Measurements from ENCODE around the gene RTN1.

Gene RTN1

DNA sequence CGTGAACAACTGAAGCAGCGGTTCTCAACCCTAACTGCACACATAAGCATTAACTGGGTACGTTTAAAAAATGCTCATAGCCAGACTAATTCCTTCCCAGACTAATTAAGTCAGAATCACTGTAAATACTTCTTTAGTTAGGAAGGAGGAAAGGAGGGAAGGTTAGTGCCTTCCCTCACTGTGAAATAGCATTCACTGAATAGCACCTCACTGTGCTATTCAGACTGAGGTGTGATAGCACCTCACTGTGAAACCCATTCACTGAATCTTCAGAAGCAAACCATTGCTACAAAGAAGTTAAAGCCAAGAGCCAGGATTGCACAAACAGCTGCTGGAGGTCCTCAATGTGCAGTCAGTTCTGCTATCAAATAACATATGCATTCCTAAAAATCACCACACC lies 58.8 kb downstream of the RTN1 start:
- Histone ChIP-seq H3K27me3 (replicated peaks; ENCODE audit: insufficient read depth, low read length) (no peaks in the 10 kb centered on the region), H2AFZ (ENCODE audit: low read length) (no peak overlapping the region), H3K4me1 (ENCODE audit: low read length) (no peaks in the 10 kb centered on the region), H3K27ac (ENCODE audit: low read length) (no peak overlapping the region), H3K9me3 (replicated peaks; ENCODE audit: insufficient read depth, low read length) (no peaks in the 10 kb centered on the region), H3K4me2 (ENCODE audit: low read depth, low read length) (no peak overlapping the region), H3K4me3 (ENCODE audit: low read length) (no peak overlapping the region), H3F3A (ENCODE audit: insufficient read depth, low read length) (no peaks in the 10 kb centered on the region), H4K20me1 (ENCODE audit: insufficient read depth, low read length) (no peaks in the 10 kb centered on the region), H3K9ac (ENCODE audit: low read length) (no peak overlapping the region), H3K36me3 (replicated peaks; ENCODE audit: insufficient read depth, low read length) (no peaks in the 10 kb centered on the region), H3K79me2 (ENCODE audit: low read length) (no peaks in the 10 kb centered on the region), H3K9me2 (replicated peaks; ENCODE audit: insufficient read depth, low read length) (no peaks in the 10 kb centered on the region)
- no peak for TF ChIP-seq EZH2 (optimal IDR thresholded peaks at IDR 0.05; ENCODE audit: low read depth, low read length)
- no peak for TF ChIP-seq EZH2phosphoT487 (IDR thresholded peaks at IDR 0.05; ENCODE audit: low read length)
- TF ChIP-seq, protein P1, sequence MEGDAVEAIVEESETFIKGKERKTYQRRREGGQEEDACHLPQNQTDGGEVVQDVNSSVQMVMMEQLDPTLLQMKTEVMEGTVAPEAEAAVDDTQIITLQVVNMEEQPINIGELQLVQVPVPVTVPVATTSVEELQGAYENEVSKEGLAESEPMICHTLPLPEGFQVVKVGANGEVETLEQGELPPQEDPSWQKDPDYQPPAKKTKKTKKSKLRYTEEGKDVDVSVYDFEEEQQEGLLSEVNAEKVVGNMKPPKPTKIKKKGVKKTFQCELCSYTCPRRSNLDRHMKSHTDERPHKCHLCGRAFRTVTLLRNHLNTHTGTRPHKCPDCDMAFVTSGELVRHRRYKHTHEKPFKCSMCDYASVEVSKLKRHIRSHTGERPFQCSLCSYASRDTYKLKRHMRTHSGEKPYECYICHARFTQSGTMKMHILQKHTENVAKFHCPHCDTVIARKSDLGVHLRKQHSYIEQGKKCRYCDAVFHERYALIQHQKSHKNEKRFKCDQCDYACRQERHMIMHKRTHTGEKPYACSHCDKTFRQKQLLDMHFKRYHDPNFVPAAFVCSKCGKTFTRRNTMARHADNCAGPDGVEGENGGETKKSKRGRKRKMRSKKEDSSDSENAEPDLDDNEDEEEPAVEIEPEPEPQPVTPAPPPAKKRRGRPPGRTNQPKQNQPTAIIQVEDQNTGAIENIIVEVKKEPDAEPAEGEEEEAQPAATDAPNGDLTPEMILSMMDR (IDR thresholded peaks at IDR 0.05; ENCODE audit: low read length) = no peak
- DNase-seq = no peak

DNA sequence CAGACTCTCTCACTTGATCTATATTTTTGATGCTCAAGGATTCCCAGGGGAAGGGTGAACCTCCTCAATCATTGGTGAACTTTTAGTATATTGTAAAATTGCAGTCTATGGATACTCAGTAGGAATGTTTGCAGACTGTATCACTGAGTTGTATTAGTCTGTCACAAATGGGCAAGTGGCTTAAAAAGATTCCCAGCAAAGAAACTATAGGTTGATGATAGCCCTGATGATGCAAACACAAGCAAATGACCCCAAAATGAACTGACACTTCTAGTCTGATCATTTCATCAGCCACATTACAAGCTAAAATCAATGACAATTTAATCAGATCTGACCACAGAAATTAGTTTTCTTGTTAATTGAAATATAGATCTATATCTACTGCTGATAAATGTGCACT lies 59.5 kb downstream of the RTN1 start:
- H2AFZ ChIP-seq (ENCODE audit: low read length) = no peak overlapping the region
- TF ChIP-seq EZH2 (optimal IDR thresholded peaks at IDR 0.05; ENCODE audit: low read depth, low read length) (no peak), EZH2phosphoT487 (IDR thresholded peaks at IDR 0.05; ENCODE audit: low read length) (no peak)
- TF ChIP-seq, protein P1 (IDR thresholded peaks at IDR 0.05; ENCODE audit: low read length) = no peak
- H3K4me2 ChIP-seq (ENCODE audit: low read depth, low read length) = no peak overlapping the region
- H3K9me2 ChIP-seq (replicated peaks; ENCODE audit: insufficient read depth, low read length) = no peaks in the 10 kb centered on the region
- H3K36me3 ChIP-seq (replicated peaks; ENCODE audit: insufficient read depth, low read length) = no peaks in the 10 kb centered on the region
- H4K20me1 ChIP-seq (ENCODE audit: insufficient read depth, low read length) = no peaks in the 10 kb centered on the region
- H3K27ac ChIP-seq (ENCODE audit: low read length) = no peak overlapping the region
- no peak overlapping the region for H3K9ac ChIP-seq (ENCODE audit: low read length)
- no peaks in the 10 kb centered on the region for H3K27me3 ChIP-seq (replicated peaks; ENCODE audit: insufficient read depth, low read length)
- H3K79me2 ChIP-seq (ENCODE audit: low read length) = no peaks in the 10 kb centered on the region
- H3K9me3 ChIP-seq (replicated peaks; ENCODE audit: insufficient read depth, low read length) = no peaks in the 10 kb centered on the region
- DNase-seq = no peak
- no peaks in the 10 kb centered on the region for H3F3A ChIP-seq (ENCODE audit: insufficient read depth, low read length)
- no peaks in the 10 kb centered on the region for H3K4me1 ChIP-seq (ENCODE audit: low read length)
- no peak overlapping the region for H3K4me3 ChIP-seq (ENCODE audit: low read length)

DNA sequence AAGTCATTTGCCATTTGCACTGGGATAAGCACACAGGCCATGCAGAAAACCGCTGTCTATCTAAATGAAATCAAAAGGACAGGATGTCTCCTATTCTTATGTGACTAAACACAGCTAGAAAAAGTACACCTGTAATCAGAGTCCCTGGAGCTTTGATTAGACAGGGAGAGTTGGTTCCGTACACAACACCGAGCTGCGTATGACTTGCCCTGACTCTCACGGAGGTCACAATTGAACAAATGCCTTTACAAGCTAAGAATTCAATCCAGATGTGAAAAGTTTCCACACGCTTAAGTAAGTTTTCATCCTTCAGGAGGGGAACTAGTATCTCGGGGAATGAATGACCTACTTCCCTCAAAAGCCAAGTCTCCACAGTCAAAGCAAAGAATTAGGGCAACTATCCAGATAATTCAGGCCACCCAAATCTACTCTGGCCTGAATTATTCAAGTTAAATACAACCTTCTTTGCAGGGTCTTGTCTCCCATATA lies 67.5 kb downstream of the RTN1 start:
- TF ChIP-seq EZH2 (optimal IDR thresholded peaks at IDR 0.05; ENCODE audit: low read depth, low read length) (no peak), EZH2phosphoT487 (IDR thresholded peaks at IDR 0.05; ENCODE audit: low read length) (no peak)
- TF ChIP-seq, protein P1 (IDR thresholded peaks at IDR 0.05; ENCODE audit: low read length) = no peak
- H3K9me3 ChIP-seq (replicated peaks; ENCODE audit: insufficient read depth, low read length) = no peaks in the 10 kb centered on the region
- H3K79me2 ChIP-seq (ENCODE audit: low read length) = no peaks in the 10 kb centered on the region
- H3K4me1 ChIP-seq (ENCODE audit: low read length) = no peaks in the 10 kb centered on the region
- no peaks in the 10 kb centered on the region for H3K9me2 ChIP-seq (replicated peaks; ENCODE audit: insufficient read depth, low read length)
- no peak overlapping the region for H2AFZ ChIP-seq (ENCODE audit: low read length)
- H3K36me3 ChIP-seq (replicated peaks; ENCODE audit: insufficient read depth, low read length) = no peaks in the 10 kb centered on the region
- DNase-seq = no peak
- no peaks in the 10 kb centered on the region for H3F3A ChIP-seq (ENCODE audit: insufficient read depth, low read length)
- no peaks in the 10 kb centered on the region for H3K27me3 ChIP-seq (replicated peaks; ENCODE audit: insufficient read depth, low read length)
- no peak overlapping the region for H3K4me3 ChIP-seq (ENCODE audit: low read length)
- no peaks in the 10 kb centered on the region for H4K20me1 ChIP-seq (ENCODE audit: insufficient read depth, low read length)
- H3K27ac ChIP-seq (ENCODE audit: low read length) = no peak overlapping the region
- H3K9ac ChIP-seq (ENCODE audit: low read length) = no peak overlapping the region
- H3K4me2 ChIP-seq (ENCODE audit: low read depth, low read length) = no peak overlapping the region

Measured in MM.1S (cell line).